GM03348 (cell line): ENCODE data around the gene NDUFA7.
"Not testable (repeated sequence)": the region's sequence is repeated elsewhere in the genome, so short reads cannot be mapped to it uniquely, and the experiment has no call there.

Experiments used
- DNase-seq: peaks from one replicate; pipeline ENCODE4 v3.0.0; 2012; ENCODE audit warnings: low spot score

The NDUFA7 gene

GRCh38 chr19:8341504-8341903 lies 20.3 kb upstream of the NDUFA7 start:
- DNase-seq, result not testable (repeated sequence)

DNA sequence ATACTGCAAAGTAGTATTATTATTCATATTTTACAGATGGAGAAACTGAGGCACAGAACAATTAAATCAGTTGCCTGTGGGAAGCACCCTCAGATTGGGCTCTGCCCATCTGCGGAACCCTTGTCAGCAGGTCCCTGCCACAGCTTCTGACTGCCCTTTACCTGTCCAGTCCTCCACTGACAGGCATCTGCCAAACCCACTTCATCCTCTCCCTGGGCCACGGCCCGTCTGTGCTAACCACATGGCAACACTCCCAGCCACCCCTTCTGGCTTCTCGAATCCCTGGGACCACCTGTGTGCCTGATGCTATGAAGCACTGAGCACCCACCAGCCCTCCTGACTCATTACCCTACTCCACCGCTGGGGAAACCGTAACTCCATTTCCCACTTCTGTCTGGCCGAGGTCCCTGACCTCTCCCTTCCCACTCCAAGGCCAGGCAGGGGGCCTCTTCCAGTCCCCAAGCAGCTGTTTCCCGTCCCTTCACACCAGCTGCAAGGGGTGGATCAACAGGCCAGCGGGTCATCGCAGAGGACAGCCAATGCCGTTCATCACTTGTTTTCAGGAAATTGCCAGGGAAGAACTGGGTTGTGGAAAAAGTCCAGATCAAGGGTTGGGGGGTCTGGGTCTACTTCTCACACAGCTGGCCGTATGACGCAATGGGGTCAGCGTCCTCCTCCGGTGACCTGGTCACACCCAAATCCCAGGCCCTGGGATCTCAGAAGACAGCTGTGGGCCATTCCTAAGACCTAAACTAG lies 19.3 kb upstream of the NDUFA7 start:
- no peak for DNase-seq

DNA sequence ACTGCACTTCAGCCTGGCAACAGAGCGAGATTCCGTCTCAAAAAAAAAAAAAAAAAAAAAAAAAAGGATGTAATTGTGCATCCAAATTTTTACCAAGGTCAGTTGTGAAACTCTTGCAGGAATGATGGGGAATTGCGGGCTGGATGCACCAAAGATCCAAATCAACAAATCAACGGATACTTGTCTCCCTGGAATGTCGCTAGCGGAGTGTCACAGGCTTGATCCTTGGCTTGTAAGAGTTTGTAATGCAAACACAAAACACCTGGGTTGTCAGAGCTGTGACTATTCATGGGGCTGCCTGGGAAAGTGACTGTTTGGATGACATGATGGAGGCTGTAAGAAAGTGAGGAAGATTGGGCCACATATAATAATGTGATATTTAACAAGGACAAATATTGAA lies 17.7 kb upstream of the NDUFA7 start:
- DNase-seq, result no peak

GRCh38 chr19:8337728-8338127 lies 16.6 kb upstream of the NDUFA7 start:
- DNase-seq, result no peak

DNA sequence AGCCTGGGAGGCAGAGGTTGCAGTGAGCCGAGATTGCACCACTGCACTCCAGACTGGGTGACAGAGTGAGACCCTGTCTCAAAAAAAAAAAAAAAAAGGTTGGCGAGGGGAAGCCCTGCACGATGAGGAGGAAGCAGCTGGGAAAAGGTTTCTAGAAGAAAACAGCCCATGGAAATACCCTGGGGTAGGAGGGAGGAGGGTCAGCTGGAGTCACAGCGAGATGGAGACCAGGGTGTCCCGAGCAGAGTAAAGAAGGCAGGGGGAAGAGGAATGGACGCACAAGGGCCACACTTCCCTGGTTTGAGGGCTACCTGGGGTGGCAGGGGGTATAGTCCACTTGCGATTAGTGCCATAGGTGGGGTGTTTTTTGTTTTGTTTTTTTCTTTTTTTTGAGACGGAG lies 15.5 kb upstream of the NDUFA7 start:
- DNase-seq, result no peak

- no peak for DNase-seq
Measured at GRCh38 chr19:8336072-8336569, 14.9 kb upstream of the NDUFA7 start.

- DNase-seq, result no peak
Measured at GRCh38 chr19:8335343-8336071, 14.3 kb upstream of the NDUFA7 start.

DNA sequence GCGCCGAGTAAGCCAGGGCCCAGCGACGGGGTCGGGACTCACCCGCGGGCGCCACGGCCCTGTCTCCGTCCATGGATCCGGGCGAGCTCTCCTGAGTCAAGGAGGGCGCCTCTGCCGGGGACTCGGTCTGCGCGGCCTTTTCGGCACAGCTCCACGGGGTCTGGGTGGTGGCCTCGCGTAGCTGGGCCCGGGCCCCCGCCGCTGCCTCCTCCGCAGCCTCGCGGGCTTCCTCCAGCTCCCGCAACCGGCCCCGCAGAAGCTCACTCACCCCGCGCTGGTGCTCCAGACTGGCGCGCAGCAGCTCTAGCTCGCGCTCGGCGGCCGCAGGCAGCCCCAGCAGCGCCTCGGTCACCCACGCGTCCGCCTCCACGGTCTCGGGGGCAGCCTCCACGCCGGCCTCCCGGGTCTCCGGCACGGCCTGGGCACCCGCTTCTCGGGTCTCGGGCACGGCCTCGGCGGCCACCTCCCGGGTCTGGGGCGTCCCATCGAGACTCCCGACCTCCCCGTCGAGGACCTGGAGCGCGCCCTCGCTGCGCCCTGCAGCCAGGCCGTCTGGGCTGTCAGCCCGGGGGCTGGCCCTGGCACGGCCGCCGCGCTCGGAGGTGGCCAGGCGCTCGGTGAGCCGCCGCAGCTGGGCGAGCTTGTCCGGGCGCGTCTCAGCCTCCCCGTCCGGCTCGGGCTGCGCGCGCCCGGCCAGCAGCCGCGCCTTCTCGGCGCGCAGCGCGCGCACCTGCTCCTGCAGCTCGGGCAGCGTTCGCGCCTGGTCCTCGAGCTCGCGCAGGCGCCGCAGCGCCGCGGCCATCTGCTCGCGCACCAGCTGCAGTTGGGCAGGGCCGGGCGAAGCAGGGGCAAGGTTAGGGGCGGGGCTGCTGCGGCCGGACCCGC lies 13.5 kb upstream of the NDUFA7 start:
- DNase-seq, result peak; percentile 73

DNA sequence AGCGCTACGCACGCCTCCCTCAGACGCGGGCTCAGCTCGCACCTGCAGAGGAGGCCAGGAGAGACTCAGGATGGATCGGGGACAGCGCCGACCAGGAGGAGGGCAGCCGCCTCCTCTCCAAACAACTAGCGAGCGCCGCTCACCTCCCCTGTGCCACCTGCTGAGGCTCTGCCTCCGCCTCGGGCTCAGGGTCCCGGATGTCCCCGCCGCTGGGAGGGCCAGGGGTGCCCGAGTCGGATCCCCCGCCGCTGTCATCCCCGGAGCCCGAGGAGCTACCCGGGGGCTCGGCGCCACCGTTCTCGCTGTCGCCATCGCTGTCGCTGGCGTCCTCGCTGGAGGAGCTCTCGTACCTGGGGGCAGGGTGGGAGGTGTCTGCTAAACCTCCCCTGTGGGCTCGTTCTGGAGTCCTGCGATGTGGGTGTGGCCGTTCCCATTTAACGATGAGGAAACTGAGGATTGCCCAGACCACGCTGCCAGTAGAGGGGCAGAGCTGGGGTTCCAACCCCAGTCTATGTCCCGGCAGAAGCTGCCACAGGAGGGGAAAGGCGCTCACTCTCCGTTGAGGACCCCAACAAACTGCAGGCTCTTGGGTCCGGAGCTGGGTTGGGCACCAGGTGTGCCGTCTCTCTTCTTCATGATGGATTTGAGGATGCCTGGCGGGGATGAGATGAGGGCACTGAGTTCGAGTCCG lies 12.7 kb upstream of the NDUFA7 start:
- DNase-seq, result no peak

- DNase-seq, result no peak
Measured at GRCh38 chr19:8332976-8333766, 12.0 kb upstream of the NDUFA7 start.

DNA sequence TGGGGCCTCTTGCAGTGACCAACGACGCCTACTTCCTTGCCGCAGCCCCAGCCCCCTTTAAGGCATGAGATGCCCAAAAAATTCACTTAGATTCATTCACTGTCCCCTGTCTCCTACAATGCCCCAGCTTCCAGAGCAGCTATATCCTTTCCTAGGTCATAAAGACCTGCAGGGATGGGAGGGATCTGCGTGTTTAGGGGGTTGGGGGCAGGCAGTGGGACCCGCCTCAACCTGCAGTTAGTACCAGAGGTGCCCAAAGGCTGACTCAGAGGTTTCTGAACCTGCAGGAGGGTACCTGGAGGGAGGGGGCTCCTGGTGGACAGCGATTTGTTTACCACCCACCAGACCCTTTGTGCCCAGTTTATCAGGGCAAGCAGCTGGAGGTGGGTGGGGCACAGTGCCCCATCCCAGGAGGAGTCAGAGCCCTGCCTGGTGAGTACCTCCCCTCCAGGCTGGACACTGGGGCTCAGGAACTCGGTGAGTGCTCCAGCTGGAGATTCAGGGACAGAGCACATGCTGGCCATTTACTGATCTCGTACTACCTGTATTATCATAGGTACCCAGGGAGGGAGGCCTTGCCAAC lies 10.2 kb upstream of the NDUFA7 start:
- DNase-seq, result no peak

GRCh38 chr19:8329996-8330395 lies 8.8 kb upstream of the NDUFA7 start:
- no peak for DNase-seq

DNA sequence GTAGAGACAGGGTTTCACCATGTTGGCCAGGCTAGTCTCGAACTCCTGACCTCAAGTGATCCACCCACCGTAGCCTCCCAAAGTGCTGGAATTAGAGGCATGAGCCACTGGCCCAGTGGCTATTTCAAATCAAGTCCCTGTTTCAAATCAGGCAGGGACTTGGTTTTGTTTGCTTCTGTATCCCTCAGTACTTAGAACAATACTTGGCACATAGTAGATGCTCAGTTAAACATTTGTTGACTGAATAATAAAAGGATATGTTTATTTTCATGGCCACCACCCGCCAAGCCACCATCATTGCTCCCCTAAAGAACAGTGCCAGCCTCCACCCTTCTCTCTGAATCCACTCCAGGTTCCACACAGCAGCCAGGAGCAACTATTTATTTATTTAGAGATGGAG lies 4.3 kb upstream of the NDUFA7 start:
- no peak for DNase-seq

DNA sequence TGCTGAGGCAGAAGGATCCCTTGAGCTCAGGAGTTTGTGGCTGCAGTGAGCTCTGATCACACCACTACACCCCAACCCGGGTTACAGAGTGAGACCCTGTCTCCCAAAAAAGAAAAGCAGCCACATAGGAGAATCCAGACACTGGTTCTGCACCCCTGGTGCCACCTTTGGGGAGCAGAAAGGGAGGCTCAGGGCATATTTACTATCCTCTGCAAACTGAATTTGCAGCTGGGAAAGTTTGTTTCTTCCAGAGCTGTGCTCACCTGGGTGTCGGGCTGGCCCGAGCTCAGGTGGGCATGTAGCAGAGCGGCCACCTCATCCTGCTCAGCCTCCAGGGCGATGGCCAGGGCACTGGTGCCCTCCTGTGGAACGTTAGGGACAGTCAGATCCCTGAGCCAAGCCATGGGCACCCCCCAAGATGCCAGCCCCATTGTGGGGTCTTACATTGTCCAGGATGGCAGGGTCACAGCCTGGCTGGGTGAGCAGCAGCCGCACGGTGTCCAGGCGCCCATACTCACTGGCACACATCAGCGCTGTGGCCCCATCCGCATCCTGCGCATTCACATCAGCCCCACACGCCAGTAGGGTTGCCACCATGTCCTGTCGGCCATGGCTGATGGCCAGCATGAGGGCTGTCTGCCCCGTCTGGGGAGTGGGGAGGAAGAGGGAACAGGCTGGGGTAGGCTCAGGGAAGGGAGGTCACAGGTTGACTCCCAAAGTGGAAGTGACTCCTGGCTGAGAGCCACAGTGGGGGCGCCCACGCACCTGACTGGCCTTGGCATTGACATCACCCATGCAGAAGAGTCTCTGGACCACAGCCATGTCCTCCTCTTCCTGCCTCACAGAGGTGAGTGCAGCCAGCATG lies 3.2 kb upstream of the NDUFA7 start:
- DNase-seq, result no peak

- no peak for DNase-seq
Measured at GRCh38 chr19:8323781-8324185, 2.6 kb upstream of the NDUFA7 start.

DNA sequence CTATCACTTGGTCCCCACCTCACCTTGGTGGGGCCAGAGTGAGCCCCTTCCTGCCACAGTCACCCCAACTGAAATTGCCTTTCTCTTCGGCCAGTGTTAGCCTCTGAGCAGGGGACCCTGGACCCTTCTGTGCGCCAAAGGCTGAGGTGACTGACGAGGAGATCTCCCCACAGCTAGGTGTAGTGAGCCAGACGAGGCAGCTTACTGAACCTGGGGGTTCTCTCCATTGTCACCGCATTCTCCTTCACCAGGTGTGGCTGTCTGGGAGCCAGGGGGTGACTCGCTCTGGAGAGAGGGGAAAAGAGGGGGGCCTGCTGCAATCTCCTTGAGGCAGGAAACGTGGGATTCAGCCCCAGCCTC lies 1.4 kb upstream of the NDUFA7 start:
- DNase-seq, result no peak

GRCh38 chr19:8321986-8322637 lies 937 bp upstream of the NDUFA7 start:
- DNase-seq, result no peak

- no peak for DNase-seq
Measured at GRCh38 chr19:8320564-8321066, 560 bp downstream of the NDUFA7 start.
